ENCODE measurements around the gene BARHL2. TPM values are rescaled to one million over a fixed set of nuclear protein-coding genes. Genes with fewer than 3 reads are reported as not detected.

BARHL2 gene
- total RNA-seq = not detected in 2 replicates

DNA sequence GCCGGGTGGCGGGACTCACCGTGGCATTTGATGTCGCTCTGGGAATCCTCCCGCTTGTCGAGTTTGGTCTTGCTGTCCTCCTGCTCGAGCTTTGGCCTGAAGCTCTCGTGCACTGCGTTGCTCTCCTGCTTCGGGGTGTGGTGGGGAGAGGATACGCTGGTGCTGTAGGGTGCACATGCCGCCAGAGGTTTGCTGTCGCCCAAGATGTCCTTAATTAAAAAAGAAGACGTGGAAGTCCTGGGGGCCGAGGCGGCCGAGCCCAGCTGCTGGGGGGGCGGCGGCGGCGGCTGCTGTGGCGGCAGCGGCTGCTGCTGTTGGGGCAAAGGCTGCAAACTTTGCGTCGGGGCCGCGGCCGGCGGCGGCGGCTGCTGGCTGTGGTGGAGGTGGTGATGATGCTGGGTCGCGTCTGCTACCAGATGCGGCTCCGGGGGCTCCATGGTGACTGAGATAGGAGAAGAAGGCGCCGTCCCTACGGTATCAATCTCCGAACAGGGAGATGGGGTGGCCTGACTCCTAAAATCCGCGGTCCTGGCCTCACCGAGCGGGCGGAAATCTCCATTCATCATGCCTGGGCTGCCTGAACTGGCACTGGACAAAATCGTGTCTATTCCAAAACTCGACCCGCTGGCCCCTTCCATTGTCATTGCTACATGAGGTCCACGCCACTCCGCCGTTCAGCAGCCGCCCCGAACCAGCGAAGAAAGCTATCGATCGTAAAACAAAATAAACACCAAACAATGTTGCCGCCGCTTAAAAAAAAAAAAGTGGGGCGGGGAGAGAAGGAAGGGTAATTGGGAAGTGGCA lies at the start of gene BARHL2:
Gene BARHL2 (minus strand): TSS at position 751 of the 804 bp plus-strand sequence. CDS start 107 bp downstream, at position 644.

